GM18520 (cell line): ENCODE results near the gene OPCML.

Experiments
- ATAC-seq: cut with Tn5 transposase; IDR thresholded peaks from one replicate; pipeline ENCODE4 v1.9.1; 2021; ENCODE audit not compliant: unreplicated experiment

OPCML gene

GRCh38 chr11:133531971-133532651 lies at the start of gene OPCML:
OPCML (minus strand) TSS chr11:133532501.
- ATAC-seq: no peak

DNA sequence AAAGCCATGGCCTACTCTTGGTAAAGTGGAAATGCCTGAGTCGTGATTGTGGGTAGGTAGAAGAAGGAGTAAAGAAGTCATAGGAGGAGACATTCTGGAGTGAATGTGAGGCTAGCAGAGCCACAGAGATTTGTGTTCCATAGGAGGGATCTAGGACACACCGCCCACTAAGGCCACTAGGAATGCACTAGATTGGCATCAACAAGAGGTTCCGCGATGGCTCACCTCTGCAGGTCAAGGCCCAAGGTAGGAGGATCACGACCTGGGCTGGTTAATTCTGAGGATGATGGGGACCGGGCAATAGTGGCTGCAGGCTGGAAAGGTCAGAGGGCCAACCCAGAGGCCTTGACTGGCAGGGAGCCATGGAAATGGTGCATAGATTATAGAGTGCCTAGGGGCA lies 48.8 kb upstream of the OPCML start:
- no peak for ATAC-seq

- no peak for ATAC-seq
Observed at GRCh38 chr11:133579165-133580031, 47.1 kb upstream of the OPCML start.

GRCh38 chr11:133577403-133577802 lies 45.1 kb upstream of the OPCML start:
- no peak for ATAC-seq

DNA sequence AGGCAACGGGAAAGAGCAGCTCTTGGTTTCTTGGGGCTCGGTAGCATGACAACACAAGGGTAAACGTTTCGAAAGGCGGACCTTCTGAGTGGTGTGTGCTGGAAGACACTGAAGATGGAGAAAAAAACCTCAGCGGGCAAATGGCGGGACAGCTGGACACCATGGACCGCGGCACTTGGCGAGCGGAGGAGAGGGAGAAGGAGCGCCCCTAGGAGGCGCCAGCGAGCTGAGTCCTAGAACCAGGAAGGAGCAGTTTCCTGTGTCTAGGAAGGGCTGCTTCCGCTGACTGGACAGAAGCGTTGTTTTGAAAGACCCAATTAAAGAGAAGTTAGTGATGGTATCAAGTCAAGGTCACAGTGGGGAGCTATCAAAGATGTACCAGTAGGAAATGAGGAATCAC lies 44.0 kb upstream of the OPCML start:
- no peak for ATAC-seq

- no peak for ATAC-seq
Observed at GRCh38 chr11:133573081-133573480, 40.8 kb upstream of the OPCML start.

- no peak for ATAC-seq
Observed at GRCh38 chr11:133570376-133570775, 38.1 kb upstream of the OPCML start.

GRCh38 chr11:133563505-133564025 lies 31.3 kb upstream of the OPCML start:
- no peak for ATAC-seq

DNA sequence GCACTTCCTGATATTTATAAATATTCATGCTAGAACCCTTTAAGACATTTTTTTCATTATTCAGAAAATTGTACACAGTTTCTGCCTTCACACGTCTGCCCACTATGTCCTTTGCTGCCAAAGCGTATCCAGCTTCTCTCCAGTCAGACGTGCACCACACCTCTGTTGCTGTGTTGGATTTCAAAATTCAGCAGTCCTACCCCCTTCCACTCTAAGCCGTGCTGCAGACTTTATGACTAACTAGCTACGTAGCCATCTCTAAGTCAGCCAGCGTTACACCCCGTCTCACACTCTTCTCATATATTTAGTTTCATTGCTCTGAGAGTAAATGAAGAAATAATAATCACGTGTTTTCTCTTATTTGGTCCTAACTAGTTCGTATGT lies 28.2 kb upstream of the OPCML start:
- ATAC-seq: no peak

GRCh38 chr11:133559833-133560471 lies 27.7 kb upstream of the OPCML start:
- ATAC-seq: no peak

- no peak for ATAC-seq
Observed at GRCh38 chr11:133559382-133559781, 27.1 kb upstream of the OPCML start.

DNA sequence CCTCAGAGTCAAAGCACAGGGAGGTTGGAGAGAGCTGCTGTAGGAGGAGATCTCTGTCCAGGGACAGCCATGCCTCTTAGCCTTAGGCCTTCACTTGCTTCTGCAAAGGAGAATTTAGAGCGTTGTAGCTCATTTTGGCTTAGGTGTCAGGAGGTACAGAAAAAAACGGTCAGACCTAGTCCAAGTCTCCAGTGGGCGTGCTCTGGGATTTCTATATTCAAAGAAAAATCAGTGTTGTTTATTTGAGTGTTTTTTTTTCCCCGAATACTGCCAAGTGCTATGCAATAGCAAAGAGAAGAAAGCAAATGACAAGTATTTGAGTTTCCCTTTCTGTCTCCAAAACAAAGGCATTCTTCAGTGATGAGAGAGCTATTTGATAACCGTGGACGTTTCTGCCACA lies 22.7 kb upstream of the OPCML start:
- ATAC-seq: no peak

- no peak for ATAC-seq
Observed at GRCh38 chr11:133553885-133554740, 21.8 kb upstream of the OPCML start.

DNA sequence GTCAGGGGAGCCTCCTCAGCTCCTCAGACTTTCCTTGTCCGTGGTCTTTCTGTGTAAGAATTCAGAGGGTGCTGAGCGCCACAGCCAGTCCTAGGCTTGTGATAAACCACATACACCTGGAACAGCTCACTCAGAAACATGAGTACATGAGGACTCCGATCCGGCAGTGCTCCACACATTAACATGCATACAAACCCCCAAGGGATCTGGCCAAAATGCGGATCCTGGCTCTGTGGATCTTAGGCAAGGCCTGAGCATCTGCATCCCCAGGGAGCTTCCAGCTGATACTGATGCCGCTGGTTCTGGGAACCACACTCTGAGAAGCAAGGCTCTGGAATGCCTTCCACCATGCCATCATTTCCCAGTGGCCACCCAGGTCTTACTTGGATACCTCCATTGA lies 20.6 kb upstream of the OPCML start:
- ATAC-seq: no peak

- ATAC-seq: no peak
Observed at GRCh38 chr11:133551064-133551463, 18.8 kb upstream of the OPCML start.

DNA sequence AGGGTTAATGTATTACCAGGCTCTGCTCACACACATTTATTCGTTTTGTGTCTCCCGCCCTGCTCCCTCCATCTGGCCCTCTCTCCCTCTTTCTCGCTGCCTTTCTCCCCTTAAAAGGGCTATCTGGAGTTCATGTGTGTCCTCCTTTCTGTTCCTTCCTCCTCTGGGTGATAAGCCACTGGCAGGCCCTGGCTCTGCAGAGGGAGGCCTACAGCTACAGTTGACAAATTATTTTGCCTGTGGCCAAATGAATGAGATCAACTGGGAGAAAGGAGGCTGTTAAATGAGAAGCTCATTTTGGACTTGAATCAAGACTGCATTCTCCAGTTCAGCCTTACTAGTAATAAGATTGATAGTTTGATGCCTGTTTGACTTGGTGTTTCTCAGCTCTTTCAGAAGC lies 17.5 kb upstream of the OPCML start:
- no peak for ATAC-seq

- ATAC-seq: no peak
Observed at GRCh38 chr11:133548641-133549040, 16.3 kb upstream of the OPCML start.

GRCh38 chr11:133547808-133548494 lies 15.7 kb upstream of the OPCML start:
- no peak for ATAC-seq

DNA sequence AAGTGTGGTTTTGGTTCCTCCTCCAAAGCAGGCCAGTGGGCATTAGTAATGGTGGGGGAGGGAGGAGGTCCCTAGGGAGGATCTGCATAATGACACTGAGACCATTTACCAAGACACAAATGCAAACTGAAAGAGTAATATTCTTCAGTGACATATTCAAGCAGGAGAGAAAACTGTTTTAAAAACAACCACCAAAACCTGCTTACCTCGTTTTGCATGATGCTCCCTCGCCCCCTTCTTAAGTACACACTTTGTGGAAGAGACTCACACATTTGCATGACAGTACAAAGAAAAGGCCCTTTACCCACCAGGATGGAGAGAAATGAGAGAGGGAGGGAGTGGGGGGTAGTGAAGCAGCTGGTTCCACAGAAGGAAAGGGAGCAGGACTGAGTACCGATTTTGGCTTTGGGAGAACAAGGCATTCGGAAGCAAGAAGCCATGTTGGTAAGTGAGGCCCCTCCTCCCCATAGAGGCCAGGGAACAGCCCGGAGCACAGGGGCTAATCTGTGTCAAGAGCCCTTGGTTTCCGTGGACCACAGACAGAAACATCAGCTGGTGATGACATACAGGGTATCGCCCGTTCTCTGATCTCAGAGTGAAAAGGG lies 13.0 kb upstream of the OPCML start:
- no peak for ATAC-seq

- no peak for ATAC-seq
Observed at GRCh38 chr11:133541720-133542095, 9.4 kb upstream of the OPCML start.
